ENCODE results near the gene PRRT1. TPM values are rescaled to one million over a fixed set of nuclear protein-coding genes. Genes with fewer than 3 reads are reported as not detected.

PRRT1 gene
- total RNA-seq, 1 donor from 2014 or later, result 3.1 TPM

- no peak for TF ChIP-seq CTCF (conservative IDR thresholded peaks at IDR 0.05)
- no peaks in the 10 kb centered on the region for H3K9me3 Mint-ChIP-seq
- peaks cover 41% of the 10 kb centered on the region for H3K27me3 Mint-ChIP-seq (ENCODE audit: low read depth)
- no peak for DNase-seq (ENCODE audit: low read depth, low spot score)
- no peak overlapping the region for H3K27ac Mint-ChIP-seq (ENCODE audit: unreplicated experiment)
- no peak overlapping the region for H3K4me3 Mint-ChIP-seq
- peaks cover 4% of the 10 kb centered on the region for H3K36me3 Mint-ChIP-seq (ENCODE audit: low read depth)
- peaks cover 39% of the 10 kb centered on the region for H3K4me1 Mint-ChIP-seq
Measured at GRCh38 chr6:32109765-32110160, 42.0 kb downstream of the PRRT1 start.

GRCh38 chr6:32109114-32109764, 42.5 kb downstream of the PRRT1 start, which contains the start of gene TNXB:
Gene TNXB (minus strand): TSS chr6:32109338. CDS start chr6:32098198, 11,140 bp downstream.
- Mint-ChIP-seq H3K27ac (ENCODE audit: unreplicated experiment) (no peak within 1 kb of the TSS), H3K9me3 (no peaks in the 10 kb centered on the region)

GRCh38 chr6:32108727-32109113, 43.0 kb downstream of the PRRT1 start:
- Mint-ChIP-seq H3K27me3 (ENCODE audit: low read depth) (peaks cover 46% of the 10 kb centered on the region), H3K27ac (ENCODE audit: unreplicated experiment) (no peak overlapping the region), H3K4me3 (peak overlapping the region; percentile 45), H3K4me1 (peaks cover 38% of the 10 kb centered on the region), H3K36me3 (ENCODE audit: low read depth) (peaks cover 2% of the 10 kb centered on the region), H3K9me3 (no peaks in the 10 kb centered on the region)
- TF ChIP-seq CTCF (conservative IDR thresholded peaks at IDR 0.05), result no peak
- no peak for DNase-seq (ENCODE audit: low read depth, low spot score)

More at GRCh38 chr6:32109114-32109764, 42.5 kb downstream of the PRRT1 start, which contains the start of gene TNXB:
- Mint-ChIP-seq H3K27me3 (ENCODE audit: low read depth) (peaks cover 43% of the 10 kb centered on the region), H3K36me3 (ENCODE audit: low read depth) (peaks cover 2% of the 10 kb centered on the region), H3K4me1 (peaks cover 39% of the 10 kb centered on the region), H3K4me3 (peak within 1 kb of the TSS; percentile 45)
- DNase-seq (ENCODE audit: low read depth, low spot score), result no peak
- no peak for TF ChIP-seq CTCF (conservative IDR thresholded peaks at IDR 0.05)

GRCh38 chr6:32108094-32108627, 43.6 kb downstream of the PRRT1 start:
- H3K9me3 Mint-ChIP-seq, result no peaks in the 10 kb centered on the region
- peak overlapping the region; percentile 58 for H3K4me3 Mint-ChIP-seq
- no peak overlapping the region for H3K27ac Mint-ChIP-seq (ENCODE audit: unreplicated experiment)
- no peak for DNase-seq (ENCODE audit: low read depth, low spot score)
- H3K4me1 Mint-ChIP-seq, result peaks cover 33% of the 10 kb centered on the region
- peaks cover 49% of the 10 kb centered on the region for H3K27me3 Mint-ChIP-seq (ENCODE audit: low read depth)
- peaks cover 2% of the 10 kb centered on the region for H3K36me3 Mint-ChIP-seq (ENCODE audit: low read depth)
- TF ChIP-seq CTCF (conservative IDR thresholded peaks at IDR 0.05), result no peak

GRCh38 chr6:32107406-32107805, 44.3 kb downstream of the PRRT1 start:
- Mint-ChIP-seq H3K4me1 (peaks cover 25% of the 10 kb centered on the region), H3K36me3 (ENCODE audit: low read depth) (peaks cover 2% of the 10 kb centered on the region), H3K9me3 (no peaks in the 10 kb centered on the region), H3K4me3 (no peak overlapping the region), H3K27ac (ENCODE audit: unreplicated experiment) (no peak overlapping the region), H3K27me3 (ENCODE audit: low read depth) (peaks cover 49% of the 10 kb centered on the region)
- no peak for TF ChIP-seq CTCF (conservative IDR thresholded peaks at IDR 0.05)
- DNase-seq (ENCODE audit: low read depth, low spot score), result no peak

Data from neural crest cell (in vitro differentiated cells).